ENCODE data around the gene LCN1.
"Not testable (repeated sequence)": the region's sequence is repeated elsewhere in the genome, so short reads cannot be mapped to it uniquely, and the experiment has no call there.

Gene LCN1

DNA sequence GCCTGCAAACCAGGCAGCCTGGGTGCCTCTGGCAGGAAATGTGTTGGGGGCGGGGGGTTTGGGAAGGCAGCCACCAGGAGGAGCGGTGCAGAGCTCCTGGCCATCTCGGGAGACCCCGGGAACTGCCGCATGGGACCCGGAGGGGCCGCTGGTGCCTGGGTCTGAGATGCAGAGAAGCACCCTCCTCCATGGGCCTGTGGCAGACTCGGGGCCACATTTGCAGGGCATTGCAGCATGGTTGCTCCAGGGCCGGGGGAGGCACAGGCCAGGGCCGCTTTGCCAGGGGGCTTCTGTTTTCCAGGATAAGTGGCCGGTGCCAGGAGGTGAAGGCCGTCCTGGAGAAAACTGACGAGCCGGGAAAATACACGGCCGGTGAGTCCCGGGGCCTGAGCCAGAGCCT, 1.7 kb downstream of the LCN1 start:
- DNase-seq (ENCODE audit: low spot score) = no peak

DNA sequence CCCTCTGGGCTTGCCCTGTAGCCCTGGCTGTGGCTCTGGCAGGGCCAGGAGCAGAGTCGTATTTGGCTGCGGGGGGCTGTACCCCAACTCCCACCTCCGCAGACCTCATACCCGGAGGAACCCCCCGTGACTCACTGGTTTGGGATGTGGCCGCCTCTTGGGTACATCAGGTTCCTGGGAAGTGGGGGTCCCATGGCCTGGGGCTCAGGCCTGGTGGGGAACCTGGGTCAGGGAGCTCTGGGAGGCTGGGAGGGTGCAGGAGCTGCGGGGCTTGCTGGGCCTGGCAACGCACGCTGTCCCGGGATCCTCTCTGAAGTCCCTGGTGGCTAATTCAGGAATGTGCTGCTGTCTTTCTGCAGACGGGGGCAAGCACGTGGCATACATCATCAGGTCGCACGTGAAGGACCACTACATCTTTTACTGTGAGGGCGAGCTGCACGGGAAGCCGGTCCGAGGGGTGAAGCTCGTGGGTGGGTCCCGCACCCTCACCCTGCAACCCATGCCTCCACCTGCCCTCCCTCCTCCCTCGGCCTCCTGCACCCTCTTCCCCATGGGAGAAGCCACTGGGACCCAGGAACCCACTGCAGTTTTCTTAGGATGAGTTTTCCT, 2.4 kb downstream of the LCN1 start:
- no peak for DNase-seq (ENCODE audit: low spot score)

DNA sequence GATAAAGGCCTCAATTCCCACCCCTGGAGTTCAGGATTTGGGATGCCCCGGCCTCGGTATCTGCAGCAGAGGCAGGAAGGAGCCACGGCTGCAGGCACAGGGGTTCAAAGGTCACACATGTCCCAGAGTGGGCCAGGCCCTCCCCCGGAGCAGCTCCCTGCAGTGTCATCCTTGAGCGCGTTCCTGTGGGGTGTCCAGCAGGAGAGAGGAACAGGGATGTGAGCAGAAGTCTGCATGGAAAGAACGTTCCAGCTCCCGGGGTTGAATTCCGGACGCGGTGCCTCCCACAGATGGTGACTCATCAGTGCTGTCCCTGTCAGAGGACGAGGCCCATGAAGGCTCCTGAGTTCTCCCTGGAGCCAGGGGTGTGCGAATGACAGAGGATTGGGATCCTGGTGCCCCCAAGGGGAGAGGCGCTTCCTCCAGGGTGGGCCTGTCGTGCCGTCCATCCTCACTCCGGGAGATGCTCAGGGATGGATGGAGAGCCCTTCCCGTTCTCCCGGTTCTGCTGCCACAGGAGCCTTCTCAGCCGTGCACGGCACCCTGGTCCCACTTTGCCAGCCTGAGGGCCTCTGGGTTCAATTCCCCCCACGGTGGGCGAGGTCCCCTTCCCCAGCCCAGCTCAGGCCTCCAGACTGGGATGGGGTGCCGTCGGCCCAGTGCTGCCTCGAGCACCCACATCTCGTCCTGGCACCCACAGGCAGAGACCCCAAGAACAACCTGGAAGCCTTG, 3.1 kb downstream of the LCN1 start:
- DNase-seq (ENCODE audit: low spot score) = no peak

DNA sequence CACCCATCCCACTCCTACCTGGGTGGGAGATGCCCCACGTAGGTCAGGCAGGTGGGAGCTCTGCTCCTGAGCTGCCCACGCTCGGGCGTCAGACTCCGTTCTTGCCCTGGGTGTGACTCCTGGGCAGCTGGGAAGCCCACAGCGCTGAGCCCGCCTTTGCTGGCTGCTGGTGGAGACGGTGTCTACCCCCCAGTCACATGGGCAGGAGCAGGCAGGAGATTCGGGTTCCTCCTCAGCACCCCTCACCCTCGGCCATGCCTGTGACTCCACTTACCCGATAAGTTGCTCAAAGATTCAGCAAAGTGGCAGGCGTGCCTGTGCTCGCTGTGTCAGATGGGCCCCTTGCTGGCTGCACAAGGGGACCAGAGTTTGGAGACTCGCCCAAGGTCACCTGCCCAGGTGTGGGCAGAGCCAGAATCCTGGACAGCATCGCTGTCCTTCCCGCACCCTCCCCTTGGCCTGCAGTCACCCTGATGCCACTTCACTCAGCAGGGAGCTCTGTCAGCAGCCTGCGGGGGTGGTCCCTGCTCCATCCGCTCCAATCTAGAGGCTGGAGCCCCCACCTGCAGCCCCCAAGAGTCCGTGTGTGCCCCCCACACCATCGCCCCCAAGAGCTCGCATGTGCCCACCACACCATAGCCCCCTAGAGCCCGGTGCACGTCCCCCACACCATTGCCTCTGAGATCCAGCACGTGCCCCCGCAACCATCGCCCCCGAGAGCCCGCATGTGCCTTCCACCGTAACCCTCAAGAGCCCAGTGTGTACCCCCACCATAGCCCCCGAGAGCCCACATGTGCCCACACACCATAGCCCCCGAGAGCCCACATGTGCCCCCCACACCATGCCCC, 4.2 kb downstream of the LCN1 start:
- DNase-seq (ENCODE audit: low spot score) = no peak

DNA sequence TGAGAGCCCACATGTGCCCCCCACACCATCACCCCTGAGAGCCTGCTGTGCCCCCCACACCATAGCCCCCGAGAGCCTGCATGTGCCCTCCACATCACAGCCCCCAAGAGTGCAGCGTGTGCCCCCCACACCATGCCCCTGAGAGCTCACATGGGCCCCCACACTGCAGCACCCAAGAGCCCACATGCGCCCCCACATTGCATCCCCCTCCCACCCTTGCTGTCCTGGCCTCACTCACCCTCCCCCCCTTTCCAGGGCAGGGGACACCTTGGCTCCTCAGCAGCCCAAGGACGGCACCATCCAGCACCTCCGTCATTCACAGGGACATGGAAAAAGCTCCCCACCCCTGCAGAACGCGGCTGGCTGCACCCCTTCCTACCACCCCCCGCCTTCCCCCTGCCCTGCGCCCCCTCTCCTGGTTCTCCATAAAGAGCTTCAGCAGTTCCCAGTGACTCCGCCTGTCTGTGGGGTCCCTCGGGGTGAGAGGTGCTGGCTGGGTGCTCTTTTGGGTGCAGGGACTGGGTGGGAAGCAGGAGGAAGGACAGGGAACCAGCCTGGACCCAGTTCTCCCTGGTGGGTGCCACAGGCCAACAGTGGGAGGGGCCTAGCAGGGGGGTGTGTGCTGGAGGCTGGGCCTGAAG, 5.0 kb downstream of the LCN1 start:
- no peak for DNase-seq (ENCODE audit: low spot score)

DNA sequence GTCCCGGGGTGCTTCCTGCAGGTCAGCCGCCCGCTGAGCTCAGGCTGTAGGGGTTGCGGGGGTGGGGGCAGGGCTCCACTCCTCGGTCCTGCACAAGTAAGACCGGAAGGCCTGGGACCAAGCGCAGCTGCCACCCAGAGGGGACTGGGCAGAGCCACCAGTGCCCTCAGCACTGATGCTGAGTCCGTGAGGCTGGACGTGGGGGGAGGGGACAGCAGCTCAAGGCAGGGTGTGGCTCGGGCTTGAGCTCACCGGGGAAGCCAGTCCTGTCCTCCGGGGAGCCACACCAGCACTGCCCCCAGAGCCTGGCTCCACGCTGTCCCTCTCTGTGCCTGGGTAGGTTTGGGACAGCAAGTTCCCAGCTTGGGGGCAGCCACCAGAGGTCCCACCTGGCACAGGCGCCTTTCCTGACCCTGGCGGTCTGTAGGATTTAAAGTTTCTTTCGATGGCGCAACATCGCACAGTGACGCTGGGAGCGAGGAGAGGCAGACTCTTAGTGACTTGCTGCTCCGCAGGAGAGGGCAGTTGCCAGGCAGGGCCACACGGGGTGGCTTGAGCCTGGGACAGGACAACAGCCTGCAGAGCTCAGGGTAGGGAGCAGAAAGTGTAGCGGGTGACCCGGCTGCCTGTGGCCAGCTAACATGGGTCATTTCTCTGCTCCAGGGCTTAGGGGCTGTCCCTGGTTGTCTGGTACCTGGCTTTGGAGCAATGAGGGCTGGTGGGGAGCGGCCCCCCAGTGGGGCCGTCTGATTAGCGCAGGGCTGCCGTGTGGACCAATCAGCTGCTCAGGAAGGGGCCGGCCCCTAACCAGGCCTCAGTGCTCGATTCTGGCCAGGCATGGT, 5.7 kb downstream of the LCN1 start:
- DNase-seq (ENCODE audit: low spot score) = no peak

DNA sequence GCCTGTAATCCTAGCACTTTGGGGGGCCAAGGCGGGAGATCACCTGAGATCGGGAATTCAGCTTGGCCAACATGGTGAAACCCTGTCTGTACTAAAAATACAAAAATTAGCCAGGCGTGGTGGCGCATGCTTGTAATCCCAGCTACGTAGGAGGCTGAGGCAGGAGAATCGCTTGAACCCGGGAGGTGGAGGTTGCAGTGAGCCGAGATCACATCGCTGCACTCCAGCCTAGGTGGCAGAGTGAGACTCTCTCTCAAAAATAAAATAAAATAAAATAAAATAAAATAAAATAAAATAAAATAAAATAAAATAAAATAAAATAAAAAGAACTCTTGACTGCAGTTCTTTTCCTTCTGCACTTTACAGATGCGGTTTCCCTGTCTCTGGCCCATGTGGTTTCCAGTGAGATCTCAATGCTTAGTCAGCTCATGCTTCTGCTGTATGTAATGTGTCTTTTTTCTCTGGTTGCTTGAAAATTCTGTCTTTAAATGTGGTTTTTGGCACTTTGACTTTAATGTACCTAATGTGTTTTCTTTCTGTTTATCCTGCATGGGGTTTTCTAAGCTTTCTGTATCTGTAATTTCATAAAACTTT, 7.7 kb downstream of the LCN1 start:
- not testable (repeated sequence) for DNase-seq (ENCODE audit: low spot score)

DNA sequence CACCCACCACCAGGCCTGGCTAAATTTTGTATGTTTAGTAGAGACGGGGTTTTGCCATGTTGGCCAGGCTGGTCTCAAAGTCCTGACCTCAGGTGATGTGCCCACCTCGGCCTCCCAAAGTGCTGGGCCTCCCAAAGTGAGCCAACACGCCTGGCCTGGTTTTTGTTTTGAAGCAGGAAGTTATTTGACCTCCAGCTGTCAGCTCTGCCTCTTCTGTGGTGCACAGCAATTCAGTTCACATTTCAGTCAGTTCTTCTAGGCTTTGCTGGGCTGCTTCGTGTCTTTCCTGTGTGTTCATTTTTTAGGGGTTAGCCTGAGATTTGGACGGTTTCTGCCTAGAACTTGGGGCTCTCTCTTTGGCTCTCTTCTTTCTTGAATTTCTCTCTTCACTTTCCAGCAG, 8.9 kb downstream of the LCN1 start:
- DNase-seq (ENCODE audit: low spot score) = no peak

DNA sequence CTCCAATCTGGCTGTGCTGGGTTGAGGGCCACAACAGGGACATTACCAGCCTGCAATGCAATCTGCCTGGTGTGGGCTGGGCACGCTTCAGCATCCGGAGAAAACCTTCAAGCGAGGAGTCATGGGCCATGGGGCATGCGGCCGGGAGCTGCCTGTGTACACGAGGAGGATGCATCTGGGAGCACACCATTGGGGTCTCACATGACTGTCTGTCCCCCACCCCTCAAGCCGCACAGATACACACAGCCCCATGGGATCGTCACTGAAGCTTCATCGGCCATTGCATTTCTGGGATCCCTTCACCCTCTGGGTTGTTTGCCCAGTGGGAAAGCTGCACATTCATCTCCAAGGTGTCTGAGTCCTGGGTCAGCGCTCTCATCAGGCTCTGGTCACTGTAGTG, 9.9 kb downstream of the LCN1 start:
- DNase-seq (ENCODE audit: low spot score) = no peak

DNA sequence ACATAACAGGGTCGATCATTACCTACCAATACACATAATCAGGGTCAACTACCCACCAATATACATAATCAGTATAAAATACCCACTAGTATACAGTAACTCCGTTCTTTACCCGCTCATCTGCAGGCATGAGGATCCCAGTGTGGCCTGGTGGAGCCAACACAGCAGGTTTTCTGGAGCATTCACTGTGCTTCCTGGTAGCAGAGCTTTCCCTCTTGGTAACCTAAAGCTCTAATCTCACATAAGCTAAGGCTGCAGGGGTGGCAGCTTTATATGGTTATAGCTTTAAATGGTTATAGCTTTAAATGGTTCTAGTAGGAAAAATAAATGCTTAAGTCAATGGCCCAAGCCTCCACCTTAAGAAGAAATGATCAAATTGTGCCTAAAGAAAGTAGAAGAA, 11.9 kb downstream of the LCN1 start:
- no peak for DNase-seq (ENCODE audit: low spot score)

DNA sequence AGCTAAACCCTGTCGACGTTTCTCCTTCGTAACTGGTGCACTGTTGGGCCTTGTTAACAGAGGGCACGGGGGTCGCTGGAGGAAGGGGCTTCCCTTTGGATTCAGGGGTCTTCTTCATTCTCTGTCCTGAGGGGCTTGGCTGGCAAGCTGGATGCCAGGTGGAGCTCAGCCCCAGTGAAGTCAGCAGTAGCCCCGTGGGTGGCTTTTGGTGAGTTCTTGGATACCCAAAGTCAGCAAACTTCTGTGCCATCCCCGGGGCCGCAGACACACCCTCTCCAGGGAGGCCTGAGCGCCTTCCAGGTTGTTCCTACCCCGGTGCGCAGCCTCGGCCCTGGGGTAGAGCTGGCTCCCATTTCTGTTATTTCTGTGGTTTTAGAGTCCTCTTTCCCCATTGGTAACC, 12.4 kb downstream of the LCN1 start:
- DNase-seq (ENCODE audit: low spot score) = no peak

DNA sequence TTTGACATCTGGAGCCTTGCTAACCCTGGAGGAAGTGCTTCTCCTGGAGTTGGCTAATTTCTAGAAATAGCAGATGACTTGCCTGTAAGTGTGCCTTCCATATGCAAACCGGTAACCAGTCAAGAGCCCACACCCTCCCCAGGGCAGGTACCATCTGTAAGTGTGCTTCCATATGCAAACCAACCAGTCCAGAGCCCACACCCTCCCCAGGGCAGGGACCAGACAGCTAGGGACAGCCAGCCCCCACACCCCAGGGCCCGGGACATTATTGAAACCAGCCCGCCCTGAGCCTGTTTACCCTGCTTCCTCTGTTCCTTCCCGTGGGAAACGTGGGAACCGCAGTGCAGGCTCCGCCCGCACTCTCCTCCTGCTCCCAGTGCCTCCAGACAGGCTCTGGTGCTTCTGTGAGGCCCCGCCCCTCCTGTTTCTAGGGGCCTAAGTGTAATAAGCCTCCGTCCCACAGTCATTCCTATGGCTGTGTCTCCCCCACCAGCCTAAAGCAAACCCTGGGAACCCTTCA, 13.0 kb downstream of the LCN1 start:
- not testable (repeated sequence) for DNase-seq (ENCODE audit: low spot score)

DNA sequence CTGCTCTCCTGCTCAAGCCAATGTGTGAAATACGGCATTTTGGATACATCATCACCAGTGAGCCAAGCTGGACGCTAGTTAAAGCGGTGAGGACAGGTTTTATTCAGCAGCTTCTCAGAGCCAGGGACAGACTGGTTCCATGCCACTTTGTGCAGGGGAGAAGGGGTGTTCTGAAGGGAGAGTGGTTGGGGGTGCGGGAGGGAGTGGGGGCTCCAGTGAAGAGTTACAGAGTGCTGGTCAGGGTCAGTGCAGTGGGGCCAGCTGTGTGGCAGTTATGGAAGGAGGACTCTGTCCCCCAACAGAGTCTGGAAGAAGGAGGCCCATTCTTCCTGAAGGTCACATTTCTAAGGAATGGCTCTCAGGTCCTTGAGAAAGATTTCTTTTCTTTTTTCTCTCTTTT, 13.6 kb downstream of the LCN1 start:
- DNase-seq (ENCODE audit: low spot score) = not testable (repeated sequence)

DNA sequence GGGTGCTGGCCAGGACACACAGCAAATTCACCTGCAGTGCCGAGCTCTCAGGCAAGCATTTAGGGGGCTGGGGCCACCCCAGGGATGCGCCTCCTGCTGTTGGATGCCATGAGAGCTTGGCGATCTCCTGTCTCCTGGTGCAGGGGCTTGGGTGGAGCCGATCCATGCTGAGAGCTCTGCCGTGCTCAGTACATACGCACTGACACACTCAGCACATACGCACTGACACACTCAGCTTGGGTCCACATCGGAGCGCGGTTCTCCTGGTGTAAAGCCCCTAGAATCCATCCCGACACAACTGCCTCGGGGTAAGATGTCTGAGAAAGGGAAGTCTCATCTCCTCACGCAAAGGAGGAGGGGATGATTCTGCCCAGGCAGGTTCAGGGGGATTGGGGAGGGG, 14.4 kb downstream of the LCN1 start:
- DNase-seq (ENCODE audit: low spot score) = not testable (repeated sequence)

DNA sequence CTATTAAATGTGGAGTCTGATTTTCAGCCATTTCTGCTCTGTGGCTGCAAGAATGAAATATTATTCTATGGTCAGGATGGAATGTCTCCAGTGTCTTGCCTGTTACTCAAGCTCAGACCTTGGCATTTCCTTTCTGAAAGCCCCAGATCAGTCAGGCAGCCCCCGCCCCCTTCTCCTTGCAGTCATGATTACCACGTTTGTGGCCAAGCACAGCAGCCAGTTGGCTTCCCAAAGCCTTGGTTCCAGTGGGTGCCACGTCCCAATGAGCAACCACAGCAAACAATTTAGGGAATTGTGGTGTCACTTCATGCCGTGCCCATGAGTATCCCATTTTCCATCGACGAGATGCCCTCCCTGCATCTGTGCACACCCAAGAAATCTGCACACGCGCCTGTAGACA, 15.0 kb downstream of the LCN1 start:
- DNase-seq (ENCODE audit: low spot score) = no peak

DNA sequence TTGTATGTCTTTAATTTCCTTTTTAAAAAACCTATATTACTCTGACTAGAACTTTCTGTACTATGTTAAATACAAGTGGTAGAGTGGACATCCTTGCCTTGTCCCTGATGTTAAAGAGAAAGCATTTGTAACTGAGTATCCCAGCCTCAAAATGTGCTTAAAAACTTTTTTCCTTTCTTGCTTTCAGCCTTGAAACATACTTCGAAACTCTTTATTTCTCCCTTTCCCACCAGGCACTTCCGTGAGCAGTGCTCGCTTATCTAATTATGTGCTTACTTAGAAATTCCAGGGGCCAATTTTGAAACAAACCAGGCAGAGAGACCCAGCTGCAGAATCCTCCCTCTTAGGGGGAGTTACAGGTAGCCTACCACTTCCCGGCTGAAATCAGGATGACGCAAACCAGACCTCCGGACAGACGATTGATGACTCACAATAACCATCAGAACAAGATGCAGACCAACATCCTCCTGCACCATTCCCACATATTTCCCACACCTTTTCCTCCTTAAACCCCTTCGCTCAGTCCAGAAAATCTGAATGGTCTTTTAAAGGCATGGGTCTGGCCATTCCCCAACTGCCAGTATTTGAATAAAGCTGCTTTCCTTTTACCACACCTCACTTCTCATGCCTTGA, 22.1 kb downstream of the LCN1 start:
- DNase-seq (ENCODE audit: low spot score) = not testable (repeated sequence)

DNA sequence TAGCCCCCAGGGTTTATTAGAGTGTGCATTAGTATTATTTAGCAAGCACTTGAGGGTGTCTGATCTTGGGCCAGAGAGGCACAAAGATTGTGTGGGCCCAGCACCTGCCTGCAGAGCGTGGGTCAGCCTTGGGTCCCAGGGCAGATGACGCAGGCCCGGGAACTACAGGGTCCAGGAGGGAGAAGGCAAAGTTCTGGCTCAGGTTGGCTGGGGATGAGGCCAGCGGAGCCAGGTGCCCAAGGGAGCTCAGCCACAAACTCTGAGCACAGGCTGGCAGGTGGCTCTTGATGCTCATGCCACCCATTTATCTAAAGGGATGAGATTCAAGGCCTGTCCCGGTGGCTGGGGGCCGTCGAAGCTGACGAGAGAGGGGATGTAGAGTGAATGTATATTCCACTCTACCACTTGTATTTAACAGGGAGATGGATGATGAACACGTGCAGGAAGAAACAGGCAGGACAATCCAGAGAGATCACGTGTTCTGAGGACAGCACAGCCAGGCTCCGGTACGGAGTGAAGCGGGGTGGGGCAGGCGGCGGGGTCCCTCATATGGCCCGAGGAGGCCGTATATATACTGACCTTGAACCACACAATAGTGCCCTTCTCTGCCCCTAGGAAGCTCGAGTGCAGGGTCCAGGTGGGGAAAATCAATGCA, 23.9 kb downstream of the LCN1 start:
- no peak for DNase-seq (ENCODE audit: low spot score)

DNA sequence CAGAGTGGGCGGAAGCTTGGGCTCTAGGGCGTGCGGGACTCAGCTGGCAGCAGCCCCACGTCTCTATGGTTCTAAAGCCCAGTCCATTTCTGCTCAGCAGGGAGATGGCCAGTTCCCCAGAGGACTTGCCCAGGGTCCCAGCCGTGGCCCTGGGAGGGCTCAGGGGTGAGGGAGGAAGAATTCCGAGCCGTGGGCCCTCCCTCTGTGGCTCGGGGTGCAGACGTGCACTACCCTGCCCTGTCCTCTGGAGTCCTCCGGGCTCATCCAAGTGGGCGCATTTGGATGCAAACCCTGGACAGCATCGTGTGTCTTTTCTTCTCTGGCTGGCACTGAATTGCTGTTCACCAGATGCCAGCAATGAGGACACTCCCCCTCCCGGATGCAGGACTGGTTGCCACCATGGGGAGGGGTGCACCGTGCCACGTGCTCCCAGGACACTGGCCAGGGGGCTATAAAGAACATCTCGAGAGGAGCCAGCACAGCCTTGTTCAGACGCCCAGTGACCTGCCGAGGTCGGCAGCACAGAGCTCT, 24.5 kb downstream of the LCN1 start, which contains the start of gene OBP2A:
TSS of gene OBP2A (plus strand) at position 481 of the 531 bp plus-strand sequence. CDS start 55 bp downstream, outside the sequence.
- DNase-seq (ENCODE audit: low spot score) = not testable (repeated sequence)

DNA sequence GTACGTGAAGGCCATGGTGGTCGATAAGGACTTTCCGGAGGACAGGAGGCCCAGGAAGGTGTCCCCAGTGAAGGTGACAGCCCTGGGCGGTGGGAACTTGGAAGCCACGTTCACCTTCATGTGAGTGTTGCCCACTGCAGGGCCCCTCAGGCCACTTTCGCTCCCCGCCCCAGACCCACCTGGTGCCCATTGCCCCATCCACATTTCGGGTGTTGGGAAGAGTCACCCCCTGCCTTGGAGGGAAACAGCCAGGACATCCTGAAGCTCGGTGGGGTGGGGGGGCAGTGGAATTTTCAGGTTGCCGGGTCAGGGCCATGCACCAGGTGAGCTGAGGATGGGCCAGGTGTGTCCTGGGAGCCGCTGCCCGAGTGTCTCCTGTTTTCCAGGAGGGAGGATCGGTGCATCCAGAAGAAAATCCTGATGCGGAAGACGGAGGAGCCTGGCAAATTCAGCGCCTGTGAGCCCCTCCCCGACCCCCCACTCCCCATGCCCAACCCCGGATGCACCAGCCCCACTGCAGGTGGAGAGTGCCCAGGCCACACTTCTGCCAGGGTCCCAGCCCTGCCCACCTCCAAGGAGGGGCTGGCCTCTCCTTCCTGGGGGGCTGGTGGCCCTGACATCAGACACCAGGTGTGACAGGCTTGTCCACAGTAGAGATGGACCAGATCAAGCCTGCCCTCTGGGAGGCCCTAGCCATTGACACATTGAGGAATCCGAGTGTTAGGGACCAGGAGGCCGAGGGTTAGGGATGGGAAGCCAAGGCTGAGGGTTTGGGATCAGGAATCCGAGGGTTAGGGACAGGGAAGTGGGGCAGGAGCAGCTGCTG, 25.8 kb downstream of the LCN1 start:
- not testable (repeated sequence) for DNase-seq (ENCODE audit: low spot score)

Data from cerebellar cortex (tissue), 1 donor.